Glutamatergic neuron (in vitro differentiated cells): Measurements from ENCODE around the gene TNRC6A. TPM values are rescaled to one million over a fixed set of nuclear protein-coding genes. Genes with fewer than 3 reads are reported as not detected.

ENCODE experiments used
- DNase-seq: peaks from one replicate; pipeline ENCODE4 v3.0.0; 2022
- H3K27ac Mint-ChIP-seq: one replicate; pipeline ENCODE4 v1.8.0; 2020; ENCODE audit warnings: mild to moderate bottlenecking, mixed read lengths, inconsistent platforms; ENCODE audit not compliant: unreplicated experiment
- H3K27me3 Mint-ChIP-seq: one replicate; pipeline ENCODE4 v1.8.0; 2020; ENCODE audit warnings: mild to moderate bottlenecking, moderate library complexity, mixed read lengths, inconsistent platforms; ENCODE audit not compliant: unreplicated experiment
- H3K36me3 Mint-ChIP-seq: one replicate; pipeline ENCODE4 v1.8.0; 2020; ENCODE audit warnings: mild to moderate bottlenecking, mixed read lengths, inconsistent platforms; ENCODE audit not compliant: unreplicated experiment
- H3K4me1 Mint-ChIP-seq: one replicate; pipeline ENCODE4 v1.8.0; 2020; ENCODE audit warnings: mild to moderate bottlenecking, low read depth, mixed read lengths, inconsistent platforms; ENCODE audit not compliant: unreplicated experiment
- H3K4me3 Mint-ChIP-seq: one replicate; pipeline ENCODE4 v1.8.0; 2020; ENCODE audit warnings: mild to moderate bottlenecking, mixed read lengths, inconsistent platforms; ENCODE audit not compliant: unreplicated experiment
- H3K9me3 Mint-ChIP-seq: one replicate; pipeline ENCODE4 v1.8.0; 2020; ENCODE audit warnings: mild to moderate bottlenecking, moderate library complexity, mixed read lengths, inconsistent platforms; ENCODE audit not compliant: unreplicated experiment
- CTCF ChIP-seq: fragments of 200-600 bp; sonication (generic); IDR thresholded peaks from one replicate; pipeline ENCODE4 v1.5.0; 2021; ENCODE audit not compliant: partially characterized antibody, unreplicated experiment
- total RNA-seq: library from RNA; stranded (reverse); fragmentation: NEBNext Ultra II Directional; extraction: Animal tissue kit (Norgen Biotek cat#: 25700); gene quantifications from one replicate; pipeline ENCODE4 v1.2.1, GENCODE V29; 2021; ENCODE audit not compliant: unreplicated experiment

Gene TNRC6A
- total RNA-seq, 1 donor from 2014 or later, result 91.6 TPM

- peaks cover 4% of the 10 kb centered on the region for H3K27me3 Mint-ChIP-seq
- H3K27ac Mint-ChIP-seq, result no peak overlapping the region
- DNase-seq, result no peak
- no peak for TF ChIP-seq CTCF
- H3K4me3 Mint-ChIP-seq, result no peak overlapping the region
- H3K9me3 Mint-ChIP-seq, result peaks cover 3% of the 10 kb centered on the region
- H3K4me1 Mint-ChIP-seq, result peaks cover 4% of the 10 kb centered on the region
- H3K36me3 Mint-ChIP-seq, result peaks cover 15% of the 10 kb centered on the region
Observed at GRCh38 chr16:24815021-24815420, 85.6 kb downstream of the TNRC6A start.

GRCh38 chr16:24816688-24817087 lies 87.2 kb downstream of the TNRC6A start:
- no peak overlapping the region for H3K27ac Mint-ChIP-seq
- H3K36me3 Mint-ChIP-seq, result peaks cover 9% of the 10 kb centered on the region
- TF ChIP-seq CTCF, result no peak
- H3K27me3 Mint-ChIP-seq, result peaks cover 6% of the 10 kb centered on the region
- H3K4me3 Mint-ChIP-seq, result no peak overlapping the region
- H3K4me1 Mint-ChIP-seq, result peaks cover 20% of the 10 kb centered on the region
- peaks cover 8% of the 10 kb centered on the region for H3K9me3 Mint-ChIP-seq
- DNase-seq, result no peak

- Mint-ChIP-seq H3K27me3 (peaks cover 9% of the 10 kb centered on the region), H3K27ac (no peak overlapping the region), H3K9me3 (peaks cover 8% of the 10 kb centered on the region), H3K36me3 (peaks cover 9% of the 10 kb centered on the region), H3K4me1 (peaks cover 36% of the 10 kb centered on the region), H3K4me3 (no peak overlapping the region)
- no peak for DNase-seq
- no peak for TF ChIP-seq CTCF
Observed at GRCh38 chr16:24819462-24820040, 90.1 kb downstream of the TNRC6A start.

- Mint-ChIP-seq H3K27ac (peak overlapping the region; percentile 54), H3K9me3 (peaks cover 8% of the 10 kb centered on the region), H3K4me1 (peaks cover 36% of the 10 kb centered on the region), H3K36me3 (peaks cover 9% of the 10 kb centered on the region), H3K27me3 (peaks cover 9% of the 10 kb centered on the region), H3K4me3 (no peak overlapping the region)
- TF ChIP-seq CTCF, result no peak
- DNase-seq, result no peak
Observed at GRCh38 chr16:24820522-24820921, 91.1 kb downstream of the TNRC6A start.

- Mint-ChIP-seq H3K4me3 (no peak overlapping the region), H3K36me3 (peaks cover 9% of the 10 kb centered on the region), H3K27ac (peak overlapping the region; percentile 86), H3K9me3 (peaks cover 8% of the 10 kb centered on the region), H3K27me3 (peaks cover 9% of the 10 kb centered on the region), H3K4me1 (peaks cover 36% of the 10 kb centered on the region)
- no peak for TF ChIP-seq CTCF
- DNase-seq, result no peak
Observed at GRCh38 chr16:24821129-24821528, 91.7 kb downstream of the TNRC6A start.
